GM10248 (cell line): Measurements from ENCODE around the gene MMP15.

Experiments used
- CTCF ChIA-PET: fragments of 300-600 bp; sonication (Branson Sonifier 250); formaldehyde crosslinking; extraction: SDS; loops from one replicate; lab custom pipeline; 2021; ENCODE audit warnings: antibody characterized with exemption; lab: Yijun Ruan, JAX
- POLR2A ChIA-PET: fragments of 350-650 bp; sonication (Branson Sonifier 250); formaldehyde crosslinking; extraction: SDS; loops from one replicate; lab custom pipeline; 2020; ENCODE audit warnings: antibody characterized with exemption; lab: Yijun Ruan, JAX
- DNase-seq: peaks from one replicate; pipeline ENCODE4 v3.0.0; 2012; ENCODE audit errors: extremely low spot score
- CTCF ChIP-seq: IDR thresholded peaks from 2 replicates; pipeline ENCODE4 v1.5.1; 2012; ENCODE audit warnings: mild to moderate bottlenecking, low read depth; ENCODE audit errors: extremely low read depth, missing control alignments, control extremely low read depth

MMP15 gene

GRCh38 chr16:58053682-58054005 lies 28.1 kb downstream of the MMP15 start:
- TF ChIP-seq CTCF = no peak
- POLR2A ChIA-PET = no interaction called here
- CTCF ChIA-PET = interaction anchor here (1.3 kb wide), 1 partner anchor 21 kb away, joined by 3 read pairs; no protein-coding TSS in a partner anchor
- no peak for DNase-seq

- ChIA-PET POLR2A (no interaction called here), CTCF (interaction anchor here (1.3 kb wide), 1 partner anchor 22 kb away, joined by 3 read pairs; no protein-coding TSS in a partner anchor)
- no peak for TF ChIP-seq CTCF
- DNase-seq = no peak
These were observed 28.7 kb downstream of the MMP15 start for GRCh38 chr16:58054289-58054688.

- POLR2A ChIA-PET = no interaction called here
These were observed 31.0 kb downstream of the MMP15 start for GRCh38 chr16:58056580-58056979.

GRCh38 chr16:58057121-58057520 lies 31.6 kb downstream of the MMP15 start:
- DNase-seq = no peak
- TF ChIP-seq CTCF = no peak
- POLR2A ChIA-PET = no interaction called here
- CTCF ChIA-PET = no interaction called here

More at GRCh38 chr16:58056580-58056979, 31.0 kb downstream of the MMP15 start:
- DNase-seq = no peak
- TF ChIP-seq CTCF = no peak
- CTCF ChIA-PET = interaction anchor here (1.1 kb wide), 1 partner anchor 41 kb away, joined by 4 read pairs; no protein-coding TSS in a partner anchor

GRCh38 chr16:58057784-58058183 lies 32.2 kb downstream of the MMP15 start:
- ChIA-PET CTCF (no interaction called here), POLR2A (no interaction called here)
- DNase-seq = no peak
- no peak for TF ChIP-seq CTCF

GRCh38 chr16:58062821-58063220 lies 37.3 kb downstream of the MMP15 start:
- DNase-seq = no peak
- ChIA-PET POLR2A (no interaction called here), CTCF (no interaction called here)
- TF ChIP-seq CTCF = no peak
